Neutrophil (primary cell): ENCODE results near the gene CBFA2T2.

Experiments used
- H3K27ac ChIP-seq: fragments of 200-600 bp; sonication (generic); 2 replicates; pipeline ENCODE4 v1.5.1; 2016; ENCODE audit warnings: mild to moderate bottlenecking, moderate library complexity
- H3K27me3 ChIP-seq: fragments of 200-600 bp; sonication (generic); 2 replicates; pipeline ENCODE4 v1.6.0; 2016; ENCODE audit warnings: mild to moderate bottlenecking
- H3K36me3 ChIP-seq: fragments of 200-600 bp; sonication (generic); 2 replicates; pipeline ENCODE4 v1.5.1; 2017
- H3K4me1 ChIP-seq, 2 experiments: fragments of 200-600 bp in 1 of 2; sonication (generic) in 1 of 2; 1 replicate in 1 of 2; 2 replicates in 1 of 2; pipeline versions ENCODE4 v1.5.1 to v1.6.1; 2013 to 2016; ENCODE audit warnings: low read depth in 1 of 2, low read length in 1 of 2, mild to moderate bottlenecking in 1 of 2, moderate library complexity in 1 of 2; ENCODE audit not compliant: control insufficient read depth in 1 of 2, insufficient read depth in 1 of 2
- H3K4me3 ChIP-seq, 2 experiments: fragments of 200-600 bp in 1 of 2; sonication (generic) in 1 of 2; 1 replicate in 1 of 2; 2 replicates in 1 of 2; pipeline ENCODE4 v1.5.1; 2013 to 2016; ENCODE audit warnings: low read depth in 1 of 2, low read length in 1 of 2, mild to moderate bottlenecking in 1 of 2, moderate library complexity in 1 of 2
- H3K9me3 ChIP-seq: fragments of 200-600 bp; sonication (generic); 2 replicates; pipeline ENCODE4 v1.5.1; 2016
- CTCF ChIP-seq: fragments of 200-600 bp; sonication (generic); IDR thresholded peaks from 2 replicates; pipeline ENCODE4 v1.5.1; 2016; ENCODE audit warnings: antibody characterized with exemption

The CBFA2T2 gene

DNA sequence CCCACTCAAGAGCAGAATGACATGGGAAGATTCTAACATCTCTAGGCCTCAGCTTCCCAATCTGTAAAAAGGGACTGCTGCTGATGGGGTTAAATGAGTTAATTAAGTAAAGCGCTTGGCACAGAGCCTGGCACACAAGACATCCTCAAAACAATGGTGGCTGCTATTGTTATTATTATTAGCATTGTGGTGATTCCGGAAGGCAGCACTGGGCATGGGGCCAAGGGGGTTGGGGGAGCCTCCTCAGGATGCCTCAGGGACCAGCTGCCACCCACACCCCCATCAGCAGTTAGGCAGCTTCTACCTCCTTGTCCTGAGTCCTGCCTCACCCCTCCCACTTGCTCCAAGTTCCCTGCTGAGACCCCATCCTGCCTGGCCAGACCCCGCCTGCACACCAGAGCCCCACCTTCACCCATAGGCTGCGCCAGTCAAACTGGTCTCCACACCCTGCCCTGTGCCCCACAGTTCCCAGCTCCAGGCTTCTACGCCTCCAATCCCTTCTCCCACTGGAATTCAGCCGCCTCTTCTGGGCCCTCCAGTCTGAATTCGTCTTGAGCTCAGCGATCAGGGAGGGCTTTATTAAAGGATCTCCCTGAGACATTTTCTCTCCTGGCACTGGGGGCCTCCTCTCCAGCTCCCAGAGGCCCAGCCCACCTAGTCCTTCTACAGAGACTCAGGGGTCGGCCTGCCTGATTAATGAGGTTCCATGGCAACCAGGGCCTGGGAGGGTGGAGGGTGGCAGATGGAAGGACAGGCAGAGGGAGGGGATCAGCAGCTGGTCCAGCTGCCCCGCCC lies 194.8 kb downstream of the CBFA2T2 start:
- no peaks in the 10 kb centered on the region for H3K9me3 ChIP-seq
- H3K4me1 ChIP-seq = peaks cover 18 to 22% of the 10 kb centered on the region in 2 experiments
- peaks cover 3% of the 10 kb centered on the region for H3K36me3 ChIP-seq
- no peaks in the 10 kb centered on the region for H3K27me3 ChIP-seq
- TF ChIP-seq CTCF = no peak
- no peak overlapping the region for H3K27ac ChIP-seq
- no peak overlapping the region for H3K4me3 ChIP-seq

GRCh38 chr20:33685328-33686099 lies 195.6 kb downstream of the CBFA2T2 start:
- Histone ChIP-seq H3K36me3 (no peaks in the 10 kb centered on the region), H3K4me1 (peaks cover 18 to 22% of the 10 kb centered on the region in 2 experiments), H3K9me3 (no peaks in the 10 kb centered on the region), H3K27me3 (no peaks in the 10 kb centered on the region), H3K4me3 (peak overlapping the region; percentile 41 to 59), H3K27ac (no peak overlapping the region)
- TF ChIP-seq CTCF = no peak

- no peaks in the 10 kb centered on the region for H3K27me3 ChIP-seq
- H3K9me3 ChIP-seq = no peaks in the 10 kb centered on the region
- peak; percentile 53 for TF ChIP-seq CTCF
- H3K4me3 ChIP-seq = peak within 1 kb of the TSS; percentile 59 to 64
- peaks cover 18 to 22% of the 10 kb centered on the region in 2 experiments for H3K4me1 ChIP-seq
- no peaks in the 10 kb centered on the region for H3K36me3 ChIP-seq
- peak within 1 kb of the TSS; percentile 33 for H3K27ac ChIP-seq
Measured at GRCh38 chr20:33686100-33686983, 196.4 kb downstream of the CBFA2T2 start, which contains the start of gene E2F1. Gene E2F1 (minus strand): TSS chr20:33686385. CDS start chr20:33686264, 121 bp downstream.

GRCh38 chr20:33686984-33687366 lies 197.1 kb downstream of the CBFA2T2 start:
- Histone ChIP-seq H3K4me1 (peaks cover 18 to 22% of the 10 kb centered on the region in 2 experiments), H3K36me3 (no peaks in the 10 kb centered on the region), H3K27me3 (no peaks in the 10 kb centered on the region), H3K9me3 (no peaks in the 10 kb centered on the region), H3K27ac (peak overlapping the region; percentile 25), H3K4me3 (peak overlapping the region; percentile 59 to 64)
- TF ChIP-seq CTCF = no peak

GRCh38 chr20:33687370-33687915 lies 197.5 kb downstream of the CBFA2T2 start:
- TF ChIP-seq CTCF = no peak
- peaks cover 18 to 22% of the 10 kb centered on the region in 2 experiments for H3K4me1 ChIP-seq
- no peaks in the 10 kb centered on the region for H3K9me3 ChIP-seq
- H3K36me3 ChIP-seq = no peaks in the 10 kb centered on the region
- no peak overlapping the region for H3K27ac ChIP-seq
- H3K27me3 ChIP-seq = no peaks in the 10 kb centered on the region
- H3K4me3 ChIP-seq = no peak overlapping the region
